NCI-H1436 (cell line): ENCODE data around the gene CD300LB.
"Not testable (repeated sequence)": the region's sequence is repeated elsewhere in the genome, so short reads cannot be mapped to it uniquely, and the experiment has no call there.

Experiments
- DNase-seq: peaks from one replicate; lab custom pipeline; 2025; lab: John Stamatoyannopoulos, UW

CD300LB gene

GRCh38 chr17:74525781-74526288, 5.4 kb downstream of the CD300LB start:
- no peak for DNase-seq

DNA sequence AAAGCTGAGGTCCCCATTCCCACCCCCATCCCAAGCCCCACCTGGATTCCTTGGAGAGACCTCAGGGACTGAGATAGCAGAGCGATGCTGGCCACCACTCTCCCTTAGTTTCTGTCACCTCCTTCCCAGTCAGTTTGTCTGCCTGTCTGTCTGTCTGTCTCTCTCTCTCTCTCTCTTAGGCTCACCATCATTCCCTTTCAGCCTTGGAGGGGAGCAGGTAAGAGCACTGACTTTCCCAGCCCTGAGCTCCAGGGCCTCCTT, 5.9 kb downstream of the CD300LB start:
- DNase-seq = no peak

DNA sequence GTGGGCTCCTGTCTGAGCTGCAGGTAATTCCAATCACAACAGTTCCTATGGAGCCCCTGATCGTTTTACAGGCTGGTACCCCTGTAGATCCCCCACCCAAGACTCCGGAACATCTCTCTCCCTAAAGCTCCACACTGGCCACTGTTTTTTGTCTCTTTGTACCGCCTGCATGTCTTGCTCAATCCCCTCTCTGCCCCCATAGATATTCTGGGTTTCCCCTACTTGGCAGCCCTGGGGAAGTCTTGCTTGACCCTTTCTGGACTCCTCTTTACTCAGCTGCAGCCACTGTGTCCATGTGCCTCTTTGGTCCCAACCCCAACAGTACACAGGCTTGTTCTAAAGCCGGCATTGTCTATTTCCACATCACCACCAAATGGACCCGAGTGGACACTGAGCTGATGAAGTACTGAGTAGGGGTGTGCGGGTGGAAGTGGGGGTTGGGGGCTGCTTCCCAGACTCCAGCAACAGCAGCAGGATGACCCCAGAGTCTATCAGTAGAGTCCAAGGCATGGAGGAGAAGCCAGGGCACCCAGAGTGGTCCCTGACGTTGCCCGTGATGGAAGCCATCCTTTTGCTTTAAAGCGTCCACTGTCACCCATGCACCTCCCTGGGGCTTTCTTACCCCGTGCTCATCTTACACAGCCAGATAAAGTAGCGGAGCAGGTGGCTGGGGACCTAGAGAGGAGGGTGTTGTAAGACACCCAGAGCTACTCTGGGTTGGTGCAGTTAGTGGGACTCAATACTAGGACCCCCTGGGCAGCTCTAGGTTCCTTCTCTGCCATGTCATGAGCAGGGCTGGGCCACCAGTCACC, 6.4 kb downstream of the CD300LB start:
- DNase-seq = no peak

- DNase-seq = no peak
Measured at GRCh38 chr17:74523308-74523707, 8.0 kb downstream of the CD300LB start.

DNA sequence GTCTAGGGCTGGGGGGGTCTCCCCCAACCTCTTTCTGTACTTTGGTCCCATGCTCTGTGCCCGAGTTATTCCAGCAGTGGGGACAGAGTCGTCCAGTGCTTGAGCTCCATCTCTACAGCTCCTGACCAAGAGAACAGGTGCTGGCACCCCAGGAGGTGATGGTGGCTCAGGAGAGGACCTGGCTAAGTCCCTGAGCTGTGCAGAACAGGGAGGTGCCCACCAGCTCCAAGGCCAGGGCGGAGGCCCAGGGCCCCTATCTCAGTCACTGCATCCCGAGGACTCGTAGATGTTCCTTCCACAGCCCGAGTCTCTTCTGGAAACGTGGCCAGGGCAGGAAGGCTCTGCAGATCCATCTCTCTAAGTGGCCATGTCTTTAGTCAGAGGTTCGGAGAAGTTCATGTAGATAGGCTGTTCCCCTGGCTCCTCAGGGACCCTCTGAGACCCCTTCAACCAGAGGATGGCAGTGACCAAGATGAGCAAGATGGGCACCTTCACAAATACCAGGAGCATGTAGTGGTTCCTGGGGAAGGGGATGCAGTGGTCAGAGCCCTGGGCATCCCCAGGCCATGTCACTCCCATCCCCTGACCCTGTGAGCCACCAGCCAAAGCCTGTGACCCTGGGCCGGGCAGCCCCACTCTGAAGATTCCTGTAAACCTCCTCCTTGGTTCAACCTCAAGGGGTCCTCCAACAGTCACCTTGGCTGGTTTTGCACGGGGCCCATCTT, 8.7 kb downstream of the CD300LB start:
- no peak for DNase-seq

DNA sequence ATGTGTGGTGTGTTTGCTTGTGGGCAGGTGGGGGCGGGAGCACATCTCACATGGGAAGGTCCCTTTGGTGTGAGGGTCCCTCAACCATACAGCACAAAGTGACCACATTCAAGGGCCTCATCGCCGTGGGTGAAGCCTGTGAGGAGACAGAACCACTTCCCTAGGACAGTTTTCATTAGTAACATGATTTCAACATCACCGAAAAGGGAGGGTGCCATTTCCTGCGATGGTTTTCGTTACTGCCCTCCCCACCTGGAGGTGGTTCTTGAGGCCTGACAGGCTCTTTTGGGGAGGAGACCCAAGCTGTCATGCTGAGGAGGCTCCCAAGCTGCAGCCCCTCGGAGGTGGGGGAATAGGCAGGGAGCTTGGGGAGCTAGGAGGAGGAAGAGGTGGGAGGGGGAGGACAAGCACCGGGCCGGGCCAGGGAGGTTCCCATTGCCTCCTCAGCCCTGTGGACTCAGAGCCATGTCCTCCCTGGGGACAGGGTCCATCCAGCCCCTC, 9.5 kb downstream of the CD300LB start:
- DNase-seq = no peak

DNA sequence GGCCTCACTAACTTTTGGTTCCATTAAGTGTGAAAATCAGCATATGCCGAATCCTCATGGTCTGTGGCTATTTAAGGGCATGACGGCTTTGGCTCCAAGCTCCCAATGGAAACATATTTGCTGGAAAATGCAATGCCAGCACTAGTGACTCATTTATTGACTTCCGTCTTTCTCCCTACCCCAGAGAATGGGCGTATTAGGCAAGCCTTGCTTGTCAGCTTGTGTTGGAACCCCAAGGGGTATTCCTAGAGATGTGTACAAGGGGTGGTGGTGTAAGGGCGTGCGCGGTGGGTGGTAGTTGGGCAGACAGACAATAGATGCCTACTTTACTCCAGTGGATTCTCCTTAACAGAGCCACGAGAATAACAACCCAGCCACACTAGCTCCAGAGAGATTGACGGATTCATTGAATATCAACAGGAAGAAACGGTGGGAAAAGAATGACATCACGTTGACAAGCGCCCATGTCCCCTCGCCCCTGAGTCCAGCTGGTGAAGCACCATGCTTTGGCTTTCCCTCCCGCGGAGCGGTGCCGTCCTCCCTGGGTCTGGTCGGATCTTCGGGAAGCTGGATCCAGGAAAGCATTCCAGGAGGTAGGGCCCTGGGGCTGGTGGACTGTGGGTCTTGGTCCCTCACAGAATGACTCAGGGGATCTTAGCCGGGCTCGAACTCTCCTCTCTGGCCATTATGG, 10.3 kb downstream of the CD300LB start:
- no peak for DNase-seq

- no peak for DNase-seq
Measured at GRCh38 chr17:74520016-74520434, 11.2 kb downstream of the CD300LB start.

DNA sequence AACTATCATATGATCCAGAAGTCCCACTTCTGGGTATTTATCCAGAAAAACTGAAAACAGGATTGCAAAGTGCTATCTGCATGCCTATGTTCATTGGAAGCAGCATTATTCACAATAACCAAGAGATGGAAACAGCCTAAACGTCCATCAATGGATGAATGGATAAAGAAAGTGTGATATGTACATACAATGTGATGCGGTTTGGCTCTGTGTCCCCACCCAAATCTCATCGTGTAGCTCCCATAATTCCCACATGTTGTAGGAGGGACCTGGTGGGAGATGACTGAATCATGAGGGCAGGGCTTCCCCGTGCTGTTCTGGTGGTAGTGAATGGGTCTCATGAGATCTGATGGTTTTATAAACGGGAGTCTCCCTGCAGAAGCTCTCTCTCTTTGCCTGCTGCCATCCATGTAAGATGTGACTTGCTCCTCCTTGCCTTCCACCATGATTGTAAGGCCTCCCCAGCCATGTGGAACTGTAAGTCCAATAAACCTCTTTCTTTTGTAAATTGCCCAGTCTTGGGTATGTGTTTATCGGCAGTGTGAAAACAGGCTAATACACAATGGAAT, 12.8 kb downstream of the CD300LB start:
- DNase-seq = not testable (repeated sequence)

- DNase-seq = no peak
Measured at GRCh38 chr17:74516561-74517328, 14.5 kb downstream of the CD300LB start.

DNA sequence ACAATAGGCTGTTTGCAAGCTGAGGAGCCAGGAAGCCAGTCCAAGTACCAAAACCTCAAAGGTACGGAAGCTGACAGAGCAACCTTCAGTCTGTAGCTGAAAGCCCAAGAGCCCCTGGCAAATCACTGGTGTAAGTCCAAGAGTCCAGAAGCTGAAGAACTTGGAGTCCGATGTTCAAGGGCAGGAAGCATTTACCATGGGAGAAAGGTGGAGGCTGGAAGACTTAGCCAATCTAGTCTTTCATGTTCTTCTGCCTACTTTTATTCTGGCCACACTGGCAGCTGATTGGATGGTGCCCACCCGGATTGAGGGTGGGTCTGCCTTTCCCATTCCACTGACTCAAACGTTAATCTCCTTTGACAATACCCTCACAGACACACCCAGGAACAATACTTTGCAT, 15.3 kb downstream of the CD300LB start:
- DNase-seq = no peak

DNA sequence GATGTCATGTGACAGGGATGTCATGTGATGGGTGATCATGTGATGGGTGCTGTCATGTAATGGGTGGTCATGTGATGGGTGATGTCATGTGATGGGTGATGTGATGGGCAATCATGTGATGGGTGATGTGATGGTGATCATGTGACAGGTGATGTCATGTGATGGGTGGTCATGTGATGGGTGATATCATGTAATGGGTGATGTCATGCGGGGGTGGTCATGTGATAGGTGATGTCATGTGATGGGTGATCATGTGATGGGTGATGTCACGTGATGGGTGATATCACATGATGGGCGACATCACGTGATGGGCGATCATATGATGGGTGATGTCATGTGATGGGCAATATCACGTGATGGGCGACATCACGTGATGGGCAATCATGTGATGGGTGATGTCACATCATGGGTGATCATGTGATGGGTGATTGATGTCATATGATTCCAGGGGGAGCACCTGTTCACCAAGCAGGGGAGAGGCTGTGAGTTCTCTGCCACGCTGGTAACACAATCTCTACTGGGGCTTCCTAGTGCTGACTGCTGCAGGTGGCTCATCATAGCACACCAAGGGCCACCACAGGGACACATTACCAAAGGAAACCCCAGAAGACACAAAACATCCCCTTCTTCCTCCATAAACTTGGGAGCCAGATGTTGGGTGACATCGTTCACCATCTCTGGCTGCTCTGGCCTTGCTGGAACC, 16.5 kb downstream of the CD300LB start:
- no peak for DNase-seq

- peak; percentile 28 for DNase-seq
Measured at GRCh38 chr17:74513987-74514631, 17.2 kb downstream of the CD300LB start.

- no peak for DNase-seq
Measured at GRCh38 chr17:74512624-74513091, 18.6 kb downstream of the CD300LB start.

GRCh38 chr17:74512036-74512435, 19.2 kb downstream of the CD300LB start:
- no peak for DNase-seq

GRCh38 chr17:74508156-74508555, 23.1 kb downstream of the CD300LB start:
- no peak for DNase-seq

DNA sequence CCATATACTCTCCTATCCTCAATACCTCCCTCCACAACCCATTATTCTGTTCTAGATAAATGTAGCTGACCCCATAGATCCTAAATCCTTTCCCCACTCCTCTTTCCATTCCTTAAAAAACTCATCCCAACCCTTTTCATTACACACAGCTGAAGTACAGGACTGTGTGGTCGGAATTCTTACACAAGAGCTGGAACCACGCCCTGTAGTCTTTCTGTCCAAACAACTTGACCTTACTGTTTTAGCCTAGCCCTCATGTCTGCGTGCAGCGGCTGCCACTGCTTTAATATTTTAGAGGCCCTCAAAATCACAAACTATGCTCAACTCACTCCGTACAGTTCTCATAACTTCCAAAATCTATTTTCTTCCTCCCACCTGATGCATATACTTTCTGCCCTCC, 27.3 kb downstream of the CD300LB start:
- DNase-seq = not testable (repeated sequence)

DNA sequence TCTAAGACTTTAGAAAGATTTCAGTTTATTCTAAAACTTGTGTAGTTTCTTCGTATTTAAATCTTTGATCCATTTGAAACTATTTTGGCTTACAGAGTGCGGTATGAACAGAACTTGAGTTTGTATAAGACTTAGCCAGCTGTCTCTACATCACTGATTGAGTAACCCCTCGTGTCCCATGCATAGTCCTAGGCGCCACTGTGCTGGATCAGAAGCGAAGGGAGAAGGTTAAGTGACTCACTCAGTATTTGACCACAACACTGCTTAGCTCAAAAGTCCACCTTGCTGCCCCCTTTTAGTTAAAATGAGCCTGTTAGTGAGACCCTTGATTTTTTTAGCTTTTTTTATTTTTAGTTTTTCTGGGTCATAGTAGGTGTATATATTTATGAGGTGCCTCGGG, 28.4 kb downstream of the CD300LB start:
- DNase-seq = no peak

DNA sequence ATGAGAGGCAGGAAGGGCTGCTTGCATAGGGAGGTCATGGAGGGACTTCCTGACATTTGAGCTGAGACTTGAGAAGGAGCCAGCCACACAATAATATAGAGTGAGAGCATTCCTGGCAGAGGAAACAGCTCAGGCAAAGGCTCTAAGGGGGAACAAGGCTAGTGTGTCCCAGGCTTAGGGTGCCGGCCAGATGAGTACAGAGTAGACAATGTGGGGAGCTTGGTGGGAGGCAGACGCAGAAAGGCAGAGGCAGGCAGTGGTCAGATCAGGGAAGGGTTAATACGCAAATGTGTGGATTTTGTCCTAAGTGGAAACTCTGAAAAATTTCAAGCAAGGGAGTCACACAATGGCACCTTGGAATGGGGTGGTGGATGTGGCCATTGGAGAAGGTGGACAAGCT, 31.3 kb downstream of the CD300LB start:
- DNase-seq = no peak

- DNase-seq = no peak
Measured at GRCh38 chr17:74497471-74497870, 33.8 kb downstream of the CD300LB start.
